CD14-positive monocyte (primary cell): ENCODE results near the gene ATP2C1. TPM values are rescaled to one million over a fixed set of nuclear protein-coding genes. Genes with fewer than 3 reads are reported as not detected.

Experiments used
- DNase-seq, 3 donors: peaks; one replicate each; pipeline ENCODE4 v3.0.0-alpha.2; 2011 to 2022
- H2AFZ ChIP-seq: 2 replicates; pipeline ENCODE4 v1.6.0; 2012; ENCODE audit warnings: mild to moderate bottlenecking, low read depth, low read length, inconsistent platforms; ENCODE audit not compliant: insufficient read depth, poor library complexity, severe bottlenecking
- H3K27ac ChIP-seq, 2 donors: 1 replicate in 1 of 2; 2 replicates in 1 of 2; pipeline ENCODE4 v1.5.1; 2012 to 2013; ENCODE audit warnings: low read length in 2 of 2, control low read depth in 1 of 2, inconsistent platforms in 1 of 2, low read depth in 1 of 2, mild to moderate bottlenecking in 1 of 2
- H3K27me3 ChIP-seq, 2 donors: one replicate each; pipeline versions ENCODE4 v1.6.0 to v1.6.1; 2011 to 2013; ENCODE audit warnings: low read length in 2 of 2; ENCODE audit not compliant: control insufficient read depth in 2 of 2, insufficient read depth in 2 of 2
- H3K36me3 ChIP-seq, 2 donors: replicated peaks in 1 of 2; 1 replicate in 1 of 2; 2 replicates in 1 of 2; pipeline versions ENCODE4 v1.5.1 to v1.6.1; 2012 to 2013; ENCODE audit warnings: low read length in 2 of 2, control low read depth in 1 of 2, inconsistent platforms in 1 of 2, mild to moderate bottlenecking in 1 of 2; ENCODE audit not compliant: insufficient read depth in 2 of 2, control insufficient read depth in 1 of 2
- H3K4me1 ChIP-seq, 2 donors: 1 replicate in 1 of 2; 2 replicates in 1 of 2; pipeline versions ENCODE4 v1.5.1 to v1.6.1; 2012 to 2013; ENCODE audit warnings: low read length in 2 of 2, control low read depth in 1 of 2, inconsistent platforms in 1 of 2, mild to moderate bottlenecking in 1 of 2, moderate library complexity in 1 of 2; ENCODE audit not compliant: insufficient read depth in 2 of 2, control insufficient read depth in 1 of 2
- H3K4me2 ChIP-seq: replicated peaks from 2 replicates; pipeline ENCODE3; 2012; ENCODE audit warnings: low read length, moderate library complexity, mild to moderate bottlenecking; ENCODE audit not compliant: poor library complexity, severe bottlenecking; ENCODE audit errors: extremely low read depth
- H3K4me3 ChIP-seq, 3 experiments: fragments of 200-600 bp in 1 of 3; sonication (generic) in 1 of 3; replicated peaks in 1 of 3; 1 replicate in 2 of 3; 2 replicates in 1 of 3; pipeline ENCODE4 v1.5.1; 2011 to 2013; ENCODE audit warnings: low read length in 3 of 3, mild to moderate bottlenecking in 3 of 3, control low read depth in 2 of 3, low read depth in 2 of 3, inconsistent platforms in 1 of 3, moderate library complexity in 1 of 3
- H3K79me2 ChIP-seq: 2 replicates; pipeline ENCODE4 v1.6.0; 2012; ENCODE audit warnings: mild to moderate bottlenecking, control low read depth, inconsistent platforms, low read length, moderate library complexity; ENCODE audit not compliant: insufficient read depth
- H3K9ac ChIP-seq: 2 replicates; pipeline ENCODE4 v1.6.0; 2017; ENCODE audit warnings: low read length, mild to moderate bottlenecking; ENCODE audit not compliant: insufficient read depth, poor library complexity, severe bottlenecking
- H3K9me3 ChIP-seq, 2 donors: replicated peaks in 1 of 2; 1 replicate in 1 of 2; 2 replicates in 1 of 2; pipeline versions ENCODE4 v1.5.1 to v1.6.1; 2012 to 2013; ENCODE audit warnings: low read length in 2 of 2, control low read depth in 1 of 2; ENCODE audit not compliant: control insufficient read depth in 1 of 2, insufficient read depth in 1 of 2
- H4K20me1 ChIP-seq: 2 replicates; pipeline ENCODE4 v1.6.0; 2012; ENCODE audit warnings: mild to moderate bottlenecking, low read length, control low read depth, moderate library complexity; ENCODE audit not compliant: insufficient read depth
- H3K27ac Mint-ChIP-seq, 7 donors: one replicate each; pipeline ENCODE4 v1.8.0; 2020; ENCODE audit warnings: mild to moderate bottlenecking in 7 of 7, mixed read lengths in 7 of 7, moderate library complexity in 6 of 7, inconsistent platforms in 2 of 7
- H3K27me3 Mint-ChIP-seq, 3 donors: one replicate each; pipeline ENCODE4 v1.8.0; 2021 to 2022; ENCODE audit warnings: low read depth in 3 of 3, mild to moderate bottlenecking in 3 of 3, mixed read lengths in 3 of 3, moderate library complexity in 3 of 3, inconsistent platforms in 1 of 3
- H3K36me3 Mint-ChIP-seq, 2 donors: one replicate each; pipeline ENCODE4 v1.8.0; 2020; ENCODE audit warnings: mixed read lengths in 2 of 2, inconsistent platforms in 1 of 2, mild to moderate bottlenecking in 1 of 2
- H3K4me1 Mint-ChIP-seq: one replicate; pipeline ENCODE4 v1.8.0; 2020; ENCODE audit warnings: mild to moderate bottlenecking, mixed read lengths
- H3K4me3 Mint-ChIP-seq, 2 donors: one replicate each; pipeline ENCODE4 v1.8.0; 2020; ENCODE audit warnings: mild to moderate bottlenecking in 2 of 2, mixed read lengths in 2 of 2, moderate library complexity in 1 of 2
- H3K9me3 Mint-ChIP-seq, 7 donors: one replicate each; pipeline ENCODE4 v1.8.0; 2020 to 2022; ENCODE audit warnings: mixed read lengths in 7 of 7, mild to moderate bottlenecking in 6 of 7, moderate library complexity in 6 of 7, inconsistent platforms in 2 of 7
- CTCF ChIP-seq: fragments of 200-600 bp; IDR thresholded peaks from one replicate; pipeline ENCODE4 v1.8.0; 2022; ENCODE audit warnings: antibody characterized with exemption, mild to moderate bottlenecking
- WGBS: methylation state at CpG from one replicate; pipeline ENCODE4 v1.1.5; 2013; ENCODE audit warnings: missing lambda C conversion rate; ENCODE audit not compliant: insufficient coverage; 5-methylcytosine and 5-hydroxymethylcytosine counted together
- intact Hi-C, 2 donors: fragments of 100-400 bp; cut with micrococcal nuclease; formaldehyde crosslinking; loops; one replicate each; pipeline versions ENCODE4 v1.15.0 to v1.15.1; 2023
- polyA plus RNA-seq, 3 donors: library from polyadenylated mRNA; depleted of rRNA in 1 of 3; unstranded in 2 of 3; stranded (reverse) in 1 of 3; fragments of 300-500 nt in 2 of 3; fragments of >200 nt in 1 of 3; fragmentation: Illumina TruSeq in 2 of 3; gene quantifications; 1 replicate in 2 of 3; 2 replicates in 1 of 3; pipeline ENCODE4 v1.2.3, GENCODE V29; 2012 to 2021

ATP2C1 gene
- polyA plus RNA-seq, 3 donors, result 11.7 to 22.0 (median 12.2) TPM

GRCh38 chr3:130990282-130990681, 96.4 kb downstream of the ATP2C1 start:
- Histone ChIP-seq H3K9me3 (no peaks in the 10 kb centered on the region), H3K4me2 (no peak overlapping the region), H3K27me3 (no peaks in the 10 kb centered on the region), H3K79me2 (no peaks in the 10 kb centered on the region), H3K9ac (no peak overlapping the region), H3K27ac (peak overlapping the region in 1 of 2 donors; percentile 55), H3K4me1 (peaks cover 9 to 15% of the 10 kb centered on the region in 2 donors), H2AFZ (no peak overlapping the region), H3K4me3 (no peak overlapping the region), H3K36me3 (peaks cover 10 to 37% of the 10 kb centered on the region in 2 donors), H4K20me1 (no peaks in the 10 kb centered on the region)
- intact Hi-C loops, result no loop called here
- 72% methylated on average over 5 of the region's 5 CpGs for WGBS
- H3K4me3 Mint-ChIP-seq, result no peak overlapping the region
- H3K36me3 Mint-ChIP-seq, result peaks cover 30 to 35% of the 10 kb centered on the region in 2 donors
- DNase-seq, result no peak
- no peak for TF ChIP-seq CTCF
- H3K27me3 Mint-ChIP-seq, result peaks cover 0 to 4% (median 0%) of the 10 kb centered on the region in 3 donors
- peaks cover 12% of the 10 kb centered on the region for H3K4me1 Mint-ChIP-seq
- peaks cover 0 to 5% (median 0%) of the 10 kb centered on the region in 7 donors for H3K9me3 Mint-ChIP-seq
- peak overlapping the region in 4 of 7 donors; percentile 3 to 39 (median 28) for H3K27ac Mint-ChIP-seq

GRCh38 chr3:130991126-130991525, 97.2 kb downstream of the ATP2C1 start:
- 100% methylated on average over 4 of the region's 5 CpGs for WGBS
- Histone ChIP-seq H3K9ac (no peak overlapping the region), H3K36me3 (peaks cover 10 to 38% of the 10 kb centered on the region in 2 donors), H2AFZ (no peak overlapping the region), H3K4me3 (no peak overlapping the region), H3K79me2 (no peaks in the 10 kb centered on the region), H3K9me3 (no peaks in the 10 kb centered on the region), H3K4me1 (peaks cover 9 to 15% of the 10 kb centered on the region in 2 donors), H3K27ac (peak overlapping the region in 1 of 2 donors; percentile 55), H3K27me3 (no peaks in the 10 kb centered on the region), H3K4me2 (no peak overlapping the region), H4K20me1 (no peaks in the 10 kb centered on the region)
- H3K36me3 Mint-ChIP-seq, result peaks cover 27 to 41% of the 10 kb centered on the region in 2 donors
- H3K27ac Mint-ChIP-seq, result peak overlapping the region in 2 of 7 donors; percentile 4 to 41
- DNase-seq, result no peak
- H3K9me3 Mint-ChIP-seq, result peaks cover 0 to 5% (median 0%) of the 10 kb centered on the region in 7 donors
- intact Hi-C loops, result no loop called here
- H3K4me3 Mint-ChIP-seq, result no peak overlapping the region
- H3K4me1 Mint-ChIP-seq, result peaks cover 12% of the 10 kb centered on the region
- no peak for TF ChIP-seq CTCF
- H3K27me3 Mint-ChIP-seq, result peaks cover 0 to 4% (median 0%) of the 10 kb centered on the region in 3 donors
